HEK293T (cell line): ENCODE measurements around the gene TAF11L9.

Experiments used
- ARNT ChIP-seq: fragments of 450-650 bp; IDR thresholded peaks from 2 replicates; pipeline ENCODE4 v1.6.1; 2017; ENCODE audit warnings: mild to moderate bottlenecking
- BHLHE40 ChIP-seq: fragments of 450-650 bp; IDR thresholded peaks from 2 replicates; pipeline ENCODE4 v1.6.1; 2016; ENCODE audit warnings: mild to moderate bottlenecking, moderate library complexity, borderline replicate concordance
- CTBP1 ChIP-seq: fragments of 450-650 bp; IDR thresholded peaks from 2 replicates; pipeline ENCODE4 v1.6.1; 2016; ENCODE audit warnings: borderline replicate concordance
- ELF4 ChIP-seq: fragments of 450-650 bp; IDR thresholded peaks from 2 replicates; pipeline ENCODE4 v1.6.1; 2017; ENCODE audit warnings: antibody characterized with exemption
- FOXK2 ChIP-seq: fragments of 450-650 bp; IDR thresholded peaks from 2 replicates; pipeline ENCODE4 v1.6.1; 2016; ENCODE audit warnings: mild to moderate bottlenecking
- FOXM1 ChIP-seq: fragments of 450-650 bp; IDR thresholded peaks from 2 replicates; pipeline ENCODE4 v1.6.1; 2017; ENCODE audit warnings: mild to moderate bottlenecking, borderline replicate concordance
- HDGF ChIP-seq: fragments of 450-650 bp; IDR thresholded peaks from 2 replicates; pipeline ENCODE4 v1.6.1; 2017; ENCODE audit warnings: antibody characterized with exemption, borderline replicate concordance
- NFRKB ChIP-seq: fragments of 450-650 bp; IDR thresholded peaks from 2 replicates; pipeline ENCODE4 v1.6.1; 2016; ENCODE audit warnings: mild to moderate bottlenecking, moderate library complexity
- SP1 ChIP-seq: fragments of 450-650 bp; IDR thresholded peaks from 2 replicates; pipeline ENCODE4 v1.6.1; 2017
- SUZ12 ChIP-seq: fragments of 450-650 bp; IDR thresholded peaks from 2 replicates; pipeline ENCODE4 v1.6.1; 2016; ENCODE audit warnings: mild to moderate bottlenecking
- TARDBP ChIP-seq: fragments of 450-650 bp; IDR thresholded peaks from 2 replicates; pipeline ENCODE4 v1.6.1; 2016
- ZNF384 ChIP-seq: fragments of 450-650 bp; IDR thresholded peaks from 2 replicates; pipeline ENCODE4 v1.6.1; 2016
- TF ChIP-seq, protein P1 (sequence below): fragments of 450-650 bp; IDR thresholded peaks from 2 replicates; pipeline ENCODE4 v1.6.1; 2016

GRCh38 chr5:17604951-17605350 lies 10.8 kb upstream of the TAF11L9 start:
- TF ChIP-seq SP1 (no peak), NFRKB (no peak), SUZ12 (no peak), FOXM1 (no peak), ARNT (no peak), CTBP1 (no peak), TARDBP (no peak), ZNF384 (no peak), ELF4 (no peak), BHLHE40 (no peak), FOXK2 (no peak), HDGF (no peak)
- TF ChIP-seq, protein P1, sequence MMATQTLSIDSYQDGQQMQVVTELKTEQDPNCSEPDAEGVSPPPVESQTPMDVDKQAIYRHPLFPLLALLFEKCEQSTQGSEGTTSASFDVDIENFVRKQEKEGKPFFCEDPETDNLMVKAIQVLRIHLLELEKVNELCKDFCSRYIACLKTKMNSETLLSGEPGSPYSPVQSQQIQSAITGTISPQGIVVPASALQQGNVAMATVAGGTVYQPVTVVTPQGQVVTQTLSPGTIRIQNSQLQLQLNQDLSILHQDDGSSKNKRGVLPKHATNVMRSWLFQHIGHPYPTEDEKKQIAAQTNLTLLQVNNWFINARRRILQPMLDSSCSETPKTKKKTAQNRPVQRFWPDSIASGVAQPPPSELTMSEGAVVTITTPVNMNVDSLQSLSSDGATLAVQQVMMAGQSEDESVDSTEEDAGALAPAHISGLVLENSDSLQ = no peak
